Activated CD4-positive, alpha-beta T cell treated with anti-CD3 and anti-CD28 coated beads for 24 hours (primary cell): ENCODE measurements around the gene FSTL4.
"Not testable (repeated sequence)": the region's sequence is repeated elsewhere in the genome, so short reads cannot be mapped to it uniquely, and the experiment has no call there.

Experiments
- DNase-seq, 2 donors: peaks; one replicate each; pipeline ENCODE4 v3.0.0-alpha.2; 2020; ENCODE audit warnings: low read depth in 2 of 2

The FSTL4 gene

GRCh38 chr5:133403741-133404364 lies 208.5 kb downstream of the FSTL4 start:
- no peak for DNase-seq

GRCh38 chr5:133402775-133403174 lies 209.6 kb downstream of the FSTL4 start:
- DNase-seq = no peak

- DNase-seq = no peak
Observed at GRCh38 chr5:133401731-133402347, 210.5 kb downstream of the FSTL4 start.

GRCh38 chr5:133400831-133401351 lies 211.4 kb downstream of the FSTL4 start:
- no peak for DNase-seq

- no peak for DNase-seq
Observed at GRCh38 chr5:133400120-133400519, 212.2 kb downstream of the FSTL4 start.

- DNase-seq = no peak
Observed at GRCh38 chr5:133399247-133399891, 213.0 kb downstream of the FSTL4 start.

- peak; percentile 17 to 40 for DNase-seq
Observed at GRCh38 chr5:133398646-133399101, 213.7 kb downstream of the FSTL4 start.

- no peak for DNase-seq
Observed at GRCh38 chr5:133397990-133398645, 214.2 kb downstream of the FSTL4 start.

GRCh38 chr5:133397348-133397747 lies 215.0 kb downstream of the FSTL4 start:
- DNase-seq = no peak

- DNase-seq = no peak
Observed at GRCh38 chr5:133396814-133397213, 215.5 kb downstream of the FSTL4 start.

- no peak for DNase-seq
Observed at GRCh38 chr5:133396187-133396741, 216.1 kb downstream of the FSTL4 start.

- not testable (repeated sequence) for DNase-seq
Observed at GRCh38 chr5:133395207-133395606, 217.1 kb downstream of the FSTL4 start.

GRCh38 chr5:133394477-133394817 lies 217.9 kb downstream of the FSTL4 start:
- not testable (repeated sequence) for DNase-seq

GRCh38 chr5:133393776-133394476 lies 218.4 kb downstream of the FSTL4 start:
- DNase-seq = no peak

- DNase-seq = no peak
Observed at GRCh38 chr5:133392448-133392847, 219.9 kb downstream of the FSTL4 start.

GRCh38 chr5:133391354-133392136 lies 220.8 kb downstream of the FSTL4 start:
- no peak for DNase-seq

- no peak for DNase-seq
Observed at GRCh38 chr5:133390416-133391353, 221.7 kb downstream of the FSTL4 start.

- DNase-seq = no peak
Observed at GRCh38 chr5:133389066-133389590, 223.2 kb downstream of the FSTL4 start.

- DNase-seq = no peak
Observed at GRCh38 chr5:133387621-133388020, 224.7 kb downstream of the FSTL4 start.
